Astrocyte (in vitro differentiated cells and primary cell): ENCODE measurements around the gene DUS4L. TPM values are rescaled to one million over a fixed set of nuclear protein-coding genes. Genes with fewer than 3 reads are reported as not detected.
A peak's percentile ranks its signal among the peaks of the same experiment; 100 is the strongest.

Experiments
- DNase-seq: peaks from one replicate; pipeline ENCODE4 v3.0.0-alpha.2; 2010; ENCODE audit warnings: low read depth
- FAIRE-seq: peaks from 2 replicates; lab custom pipeline; 2011; peaks lifted over from hg19 to GRCh38; lab: Jason Lieb, UNC
- H2AFZ ChIP-seq: 2 replicates; pipeline ENCODE4 v1.6.0; 2012; ENCODE audit warnings: low read depth, low read length, inconsistent platforms
- H3K27ac ChIP-seq: 2 replicates; pipeline ENCODE4 v1.5.1; 2011; ENCODE audit warnings: low read depth, low read length, inconsistent platforms
- H3K27me3 ChIP-seq: 2 replicates; pipeline ENCODE4 v1.6.0; 2011; ENCODE audit warnings: low read length, inconsistent platforms; ENCODE audit not compliant: insufficient read depth
- H3K36me3 ChIP-seq: 2 replicates; pipeline ENCODE4 v1.5.1; 2011; ENCODE audit warnings: low read length, inconsistent platforms; ENCODE audit not compliant: insufficient read depth
- H3K4me1 ChIP-seq: 2 replicates; pipeline ENCODE4 v1.5.1; 2011; ENCODE audit warnings: low read length, inconsistent platforms; ENCODE audit not compliant: insufficient read depth
- H3K4me2 ChIP-seq: 2 replicates; pipeline ENCODE4 v1.6.0; 2012; ENCODE audit warnings: low read length, inconsistent platforms
- H3K4me3 ChIP-seq: 2 replicates; pipeline ENCODE4 v1.5.1; 2011; ENCODE audit warnings: low read depth, mild to moderate bottlenecking, low read length, inconsistent platforms; ENCODE audit not compliant: insufficient read depth
- H3K79me2 ChIP-seq: 2 replicates; pipeline ENCODE4 v1.6.0; 2012; ENCODE audit warnings: mild to moderate bottlenecking, low read length, inconsistent platforms; ENCODE audit not compliant: insufficient read depth
- H3K9ac ChIP-seq: 2 replicates; pipeline ENCODE4 v1.6.0; 2012; ENCODE audit warnings: mild to moderate bottlenecking, low read length, inconsistent platforms
- H3K9me3 ChIP-seq: 2 replicates; pipeline ENCODE4 v1.5.1; 2012; ENCODE audit warnings: low read depth, mild to moderate bottlenecking, low read length, inconsistent platforms; ENCODE audit not compliant: insufficient read depth
- H4K20me1 ChIP-seq: 2 replicates; pipeline ENCODE4 v1.6.0; 2012; ENCODE audit warnings: low read length, inconsistent platforms; ENCODE audit not compliant: insufficient read depth
- H3K27ac Mint-ChIP-seq: one replicate; pipeline ENCODE4 v1.8.0; 2021; ENCODE audit warnings: mild to moderate bottlenecking, mixed read lengths; ENCODE audit not compliant: unreplicated experiment
- H3K27me3 Mint-ChIP-seq: one replicate; pipeline ENCODE4 v1.8.0; 2021; ENCODE audit warnings: low read depth, mixed read lengths; ENCODE audit not compliant: unreplicated experiment
- H3K36me3 Mint-ChIP-seq: one replicate; pipeline ENCODE4 v1.8.0; 2021; ENCODE audit warnings: low read depth, mixed read lengths; ENCODE audit not compliant: unreplicated experiment
- H3K4me1 Mint-ChIP-seq: one replicate; pipeline ENCODE4 v1.8.0; 2021; ENCODE audit warnings: low read depth, mixed read lengths; ENCODE audit not compliant: unreplicated experiment
- H3K4me3 Mint-ChIP-seq: one replicate; pipeline ENCODE4 v1.8.0; 2021; ENCODE audit warnings: mild to moderate bottlenecking, moderate library complexity, mixed read lengths; ENCODE audit not compliant: unreplicated experiment
- H3K9me3 Mint-ChIP-seq: one replicate; pipeline ENCODE4 v1.8.0; 2021; ENCODE audit warnings: mild to moderate bottlenecking, mixed read lengths; ENCODE audit not compliant: unreplicated experiment
- EZH2 ChIP-seq: IDR thresholded peaks from 2 replicates; pipeline ENCODE4 v1.6.1; 2012; ENCODE audit warnings: mild to moderate bottlenecking, low read length, inconsistent platforms; ENCODE audit not compliant: insufficient read depth
- total RNA-seq: library from RNA; stranded (reverse); gene quantifications from 2 replicates; pipeline ENCODE4 v1.2.1, GENCODE V29; 2021
- TF ChIP-seq, protein P1 (sequence below): IDR thresholded peaks from 2 replicates; pipeline ENCODE4 v1.5.1; 2011; ENCODE audit warnings: low read depth, mild to moderate bottlenecking, inconsistent platforms, low read length, moderate library complexity; ENCODE audit not compliant: insufficient read depth

The DUS4L gene
- total RNA-seq, 1 donor from 2014 or later, result 6.3 TPM

- Histone ChIP-seq H2AFZ (no peak overlapping the region), H3K9ac (no peak overlapping the region), H3K27ac (no peak overlapping the region), H3K79me2 (no peaks in the 10 kb centered on the region), H3K4me2 (no peak overlapping the region), H3K4me3 (no peak overlapping the region), H4K20me1 (no peaks in the 10 kb centered on the region), H3K27me3 (no peaks in the 10 kb centered on the region), H3K36me3 (peaks cover 14% of the 10 kb centered on the region), H3K4me1 (no peaks in the 10 kb centered on the region), H3K9me3 (no peaks in the 10 kb centered on the region)
- no peak for TF ChIP-seq EZH2
- Mint-ChIP-seq H3K4me3 (no peak overlapping the region), H3K27me3 (no peaks in the 10 kb centered on the region), H3K27ac (no peak overlapping the region), H3K36me3 (peaks cover 11% of the 10 kb centered on the region), H3K4me1 (peaks cover 4% of the 10 kb centered on the region), H3K9me3 (no peaks in the 10 kb centered on the region)
- FAIRE-seq (no peak), DNase-seq (no peak)
Observed at GRCh38 chr7:107615910-107616680, 52.3 kb downstream of the DUS4L start.

GRCh38 chr7:107622429-107622828, 58.7 kb downstream of the DUS4L start:
- no peaks in the 10 kb centered on the region for H3K27me3 ChIP-seq
- H3K4me2 ChIP-seq, result no peak overlapping the region
- H3K9me3 ChIP-seq, result no peaks in the 10 kb centered on the region
- peaks cover 1% of the 10 kb centered on the region for H3K9me3 Mint-ChIP-seq
- H3K27ac ChIP-seq, result no peak overlapping the region
- no peaks in the 10 kb centered on the region for H3K4me1 Mint-ChIP-seq
- peak; percentile 69 for DNase-seq
- H3K4me3 Mint-ChIP-seq, result no peak overlapping the region
- no peak overlapping the region for H2AFZ ChIP-seq
- H3K27ac Mint-ChIP-seq, result no peak overlapping the region
- H3K36me3 Mint-ChIP-seq, result peaks cover 6% of the 10 kb centered on the region
- H4K20me1 ChIP-seq, result no peaks in the 10 kb centered on the region
- H3K36me3 ChIP-seq, result peaks cover 8% of the 10 kb centered on the region
- no peak for FAIRE-seq
- no peaks in the 10 kb centered on the region for H3K27me3 Mint-ChIP-seq
- TF ChIP-seq EZH2, result no peak
- TF ChIP-seq, protein P1, sequence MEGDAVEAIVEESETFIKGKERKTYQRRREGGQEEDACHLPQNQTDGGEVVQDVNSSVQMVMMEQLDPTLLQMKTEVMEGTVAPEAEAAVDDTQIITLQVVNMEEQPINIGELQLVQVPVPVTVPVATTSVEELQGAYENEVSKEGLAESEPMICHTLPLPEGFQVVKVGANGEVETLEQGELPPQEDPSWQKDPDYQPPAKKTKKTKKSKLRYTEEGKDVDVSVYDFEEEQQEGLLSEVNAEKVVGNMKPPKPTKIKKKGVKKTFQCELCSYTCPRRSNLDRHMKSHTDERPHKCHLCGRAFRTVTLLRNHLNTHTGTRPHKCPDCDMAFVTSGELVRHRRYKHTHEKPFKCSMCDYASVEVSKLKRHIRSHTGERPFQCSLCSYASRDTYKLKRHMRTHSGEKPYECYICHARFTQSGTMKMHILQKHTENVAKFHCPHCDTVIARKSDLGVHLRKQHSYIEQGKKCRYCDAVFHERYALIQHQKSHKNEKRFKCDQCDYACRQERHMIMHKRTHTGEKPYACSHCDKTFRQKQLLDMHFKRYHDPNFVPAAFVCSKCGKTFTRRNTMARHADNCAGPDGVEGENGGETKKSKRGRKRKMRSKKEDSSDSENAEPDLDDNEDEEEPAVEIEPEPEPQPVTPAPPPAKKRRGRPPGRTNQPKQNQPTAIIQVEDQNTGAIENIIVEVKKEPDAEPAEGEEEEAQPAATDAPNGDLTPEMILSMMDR, result no peak
- no peaks in the 10 kb centered on the region for H3K79me2 ChIP-seq
- H3K4me3 ChIP-seq, result no peak overlapping the region
- H3K9ac ChIP-seq, result no peak overlapping the region
- H3K4me1 ChIP-seq, result peaks cover 6% of the 10 kb centered on the region

GRCh38 chr7:107622894-107623293, 59.1 kb downstream of the DUS4L start:
- TF ChIP-seq, protein P1, result no peak
- peaks cover 6% of the 10 kb centered on the region for H3K4me1 ChIP-seq
- H4K20me1 ChIP-seq, result no peaks in the 10 kb centered on the region
- H3K9me3 ChIP-seq, result no peaks in the 10 kb centered on the region
- no peak overlapping the region for H3K9ac ChIP-seq
- H3K4me3 ChIP-seq, result no peak overlapping the region
- FAIRE-seq (no peak), DNase-seq (no peak)
- H3K36me3 ChIP-seq, result peaks cover 8% of the 10 kb centered on the region
- no peaks in the 10 kb centered on the region for H3K27me3 ChIP-seq
- Mint-ChIP-seq H3K36me3 (peaks cover 6% of the 10 kb centered on the region), H3K27ac (no peak overlapping the region), H3K27me3 (no peaks in the 10 kb centered on the region), H3K4me3 (no peak overlapping the region), H3K4me1 (no peaks in the 10 kb centered on the region), H3K9me3 (peaks cover 1% of the 10 kb centered on the region)
- no peak overlapping the region for H2AFZ ChIP-seq
- H3K79me2 ChIP-seq, result no peaks in the 10 kb centered on the region
- H3K27ac ChIP-seq, result no peak overlapping the region
- H3K4me2 ChIP-seq, result no peak overlapping the region
